HG03103 (cell line): Measurements from ENCODE around the gene STX18.

Experiments used
- ATAC-seq: cut with Tn5 transposase; IDR thresholded peaks from one replicate; pipeline ENCODE4 v1.9.1; 2021; ENCODE audit warnings: low read depth; ENCODE audit not compliant: unreplicated experiment

Gene STX18

DNA sequence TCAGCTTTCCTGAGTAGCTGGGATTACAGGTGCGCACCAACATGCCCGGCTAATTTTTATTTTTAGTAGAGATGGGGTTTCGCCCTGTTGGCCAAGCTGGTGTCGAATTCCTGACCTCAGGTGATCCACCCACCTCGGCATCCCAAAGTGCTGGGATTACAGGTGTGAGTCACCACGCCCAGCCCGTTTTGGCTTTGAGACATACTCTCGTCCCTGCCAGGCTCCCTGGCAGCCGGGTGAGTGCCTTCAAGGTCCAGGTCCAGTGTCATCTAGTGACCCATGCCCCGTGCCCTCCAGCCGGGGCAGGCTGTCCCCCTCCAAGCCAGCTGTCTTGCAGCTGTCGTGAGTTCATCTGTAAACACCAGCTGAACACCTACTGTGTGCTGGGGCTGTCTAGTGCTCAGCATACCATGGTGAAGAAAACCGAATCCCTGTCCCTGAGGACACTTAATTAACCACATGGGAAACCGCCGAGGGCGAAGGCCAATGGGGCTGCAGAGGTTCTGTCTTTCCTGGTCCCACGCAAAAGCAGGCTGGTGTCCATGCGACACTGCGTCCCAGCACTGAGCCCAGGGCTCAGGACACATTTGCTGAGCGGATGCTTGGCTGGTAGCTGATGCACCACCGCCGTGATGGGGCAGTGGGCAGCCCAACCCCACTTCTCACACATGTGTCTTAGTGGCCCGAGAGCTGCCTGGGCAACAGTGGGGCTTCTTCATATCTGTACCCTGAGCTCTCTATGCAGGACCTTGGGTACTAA, 133.1 kb downstream of the STX18 start:
- no peak for ATAC-seq

GRCh38 chr4:4408132-4408523, 133.7 kb downstream of the STX18 start:
- no peak for ATAC-seq

DNA sequence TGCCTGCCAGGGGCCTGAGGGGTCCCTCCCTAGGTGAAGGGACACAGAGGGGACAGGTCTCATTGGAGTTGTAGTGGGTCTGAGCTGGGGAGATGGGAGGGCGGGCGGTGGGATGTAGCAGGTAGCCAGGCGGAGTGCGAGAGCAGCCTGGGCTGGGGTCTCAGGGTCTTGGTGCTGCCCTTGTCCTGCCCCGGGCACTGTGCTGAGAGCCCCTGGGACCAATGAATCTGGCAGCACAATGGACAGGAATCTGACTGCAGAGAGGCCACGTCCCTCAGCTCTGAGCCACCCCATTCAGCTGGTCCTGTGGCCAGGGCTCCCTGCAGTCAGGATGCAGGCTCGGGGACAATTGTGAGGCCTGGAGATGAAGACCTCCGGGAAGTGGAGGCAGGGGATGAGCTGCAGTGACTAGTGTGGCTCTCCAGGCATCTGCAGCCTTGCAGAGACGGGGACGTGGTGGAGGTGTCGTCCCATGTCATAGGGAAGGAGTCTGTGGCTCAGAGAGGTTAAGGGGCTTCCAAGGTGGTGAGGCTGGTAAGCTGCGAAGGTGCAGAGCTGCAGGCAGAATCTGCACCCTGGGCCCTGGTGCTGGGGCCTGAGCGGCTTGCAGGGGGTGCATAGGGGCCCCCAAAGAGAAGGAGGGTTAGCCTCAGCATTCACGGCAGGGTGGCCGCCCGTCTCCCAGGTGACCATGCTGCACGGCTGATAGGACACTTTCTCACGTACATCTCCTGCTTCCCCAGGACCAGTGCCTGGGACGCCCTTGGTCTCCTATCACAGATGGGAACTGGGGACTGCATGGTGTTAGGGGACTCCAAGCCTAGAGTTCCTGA, 134.3 kb downstream of the STX18 start:
- no peak for ATAC-seq

GRCh38 chr4:4406455-4407298, 135.2 kb downstream of the STX18 start:
- ATAC-seq: no peak

DNA sequence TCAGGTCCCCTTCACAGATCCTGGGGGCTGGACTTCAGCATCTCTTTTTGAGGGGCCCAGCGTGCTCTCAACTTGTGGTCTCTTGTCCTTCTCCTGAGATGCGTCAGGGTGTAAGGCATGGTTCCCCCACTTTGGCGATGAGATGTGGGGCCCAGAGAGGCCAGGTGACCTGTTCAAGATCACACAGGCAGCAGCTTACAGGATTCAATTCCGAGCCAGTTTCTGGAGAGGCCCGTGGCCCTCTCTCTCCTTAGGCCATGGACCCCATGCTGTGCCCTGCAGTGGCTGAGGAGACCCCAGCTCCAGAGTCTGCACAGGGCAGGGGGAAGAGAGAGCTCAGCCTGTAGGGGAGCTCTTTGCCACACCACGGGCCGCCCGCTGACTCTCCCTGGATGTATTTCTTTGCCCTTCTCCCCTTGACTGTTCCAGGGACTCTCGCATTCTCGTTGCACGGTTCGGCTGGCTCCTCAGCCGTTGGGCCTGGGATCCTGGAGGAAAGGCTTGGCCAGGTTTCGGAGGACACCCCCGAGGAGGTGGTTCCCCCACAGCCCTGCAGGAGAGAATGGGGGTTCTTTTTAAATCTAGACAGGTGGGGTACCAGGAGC, 136.4 kb downstream of the STX18 start:
- ATAC-seq: no peak

DNA sequence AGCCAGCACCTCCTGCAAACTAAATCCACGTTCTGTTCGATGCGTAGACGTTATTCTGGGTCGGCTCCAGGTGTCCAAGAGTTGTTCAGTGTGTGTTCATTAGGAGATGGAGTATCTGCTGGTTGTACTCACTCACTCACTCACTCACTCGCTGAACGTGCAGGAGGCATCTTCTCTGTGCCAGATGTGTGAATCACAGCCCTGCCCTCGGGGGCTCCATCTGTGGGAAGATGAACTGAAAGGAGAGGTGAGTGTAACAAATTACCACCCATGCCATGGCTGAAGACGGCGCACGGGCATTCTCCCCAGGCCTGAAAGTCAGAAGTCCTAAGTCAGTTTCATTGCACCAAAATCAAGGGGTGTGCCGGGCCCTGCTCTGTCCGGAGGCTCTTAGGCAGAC, 138.9 kb downstream of the STX18 start:
- no peak for ATAC-seq

- ATAC-seq: no peak
These were observed 140.8 kb downstream of the STX18 start for GRCh38 chr4:4401036-4401435.

DNA sequence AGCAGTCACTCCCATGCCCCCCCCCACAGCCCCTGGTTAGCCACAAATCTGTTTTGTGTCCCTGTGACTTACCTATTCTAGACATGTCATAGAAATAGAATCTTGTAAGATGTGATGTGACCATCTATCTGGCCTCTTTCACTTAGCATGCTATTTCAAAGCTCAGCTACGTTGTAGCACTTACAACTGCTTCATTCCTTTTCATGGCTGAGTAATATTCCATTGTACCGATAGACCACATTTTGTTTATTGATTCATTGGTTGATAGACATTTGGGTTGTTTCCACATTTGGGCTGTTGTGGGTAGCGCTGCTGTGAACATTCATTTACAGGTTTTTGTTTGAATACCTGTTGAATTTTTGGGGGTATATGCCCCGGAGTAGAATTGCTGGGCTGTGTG, 143.4 kb downstream of the STX18 start:
- ATAC-seq: no peak

- ATAC-seq: no peak
These were observed 144.4 kb downstream of the STX18 start for GRCh38 chr4:4397441-4397819.

GRCh38 chr4:4396628-4397440, 145.0 kb downstream of the STX18 start:
- ATAC-seq: no peak

- ATAC-seq: no peak
These were observed 145.8 kb downstream of the STX18 start for GRCh38 chr4:4395849-4396627.

- ATAC-seq: no peak
These were observed 146.5 kb downstream of the STX18 start for GRCh38 chr4:4395371-4395770.

GRCh38 chr4:4394644-4395043, 147.2 kb downstream of the STX18 start:
- ATAC-seq: no peak

GRCh38 chr4:4392501-4393183, 149.2 kb downstream of the STX18 start:
- no peak for ATAC-seq

DNA sequence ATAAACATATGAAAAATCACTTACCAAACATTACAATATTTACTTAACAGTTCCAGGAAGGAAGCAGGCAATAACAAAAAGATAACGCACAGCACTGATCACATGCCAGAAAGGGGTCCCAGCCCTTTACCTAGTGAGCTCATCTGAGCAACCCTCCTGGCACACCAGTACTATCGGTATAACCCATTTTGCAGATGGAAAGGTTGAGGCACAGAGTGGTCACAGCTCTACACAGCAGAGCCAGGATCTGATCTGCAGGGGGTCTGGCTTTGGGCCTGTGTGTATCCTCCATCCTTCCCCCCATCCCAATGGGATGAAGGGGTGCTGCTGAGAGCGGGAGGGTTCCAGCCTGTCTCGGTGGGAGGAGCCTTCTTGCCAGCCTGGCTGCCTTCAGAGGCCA, 150.0 kb downstream of the STX18 start:
- ATAC-seq: no peak

GRCh38 chr4:4390515-4391240, 151.2 kb downstream of the STX18 start:
- no peak for ATAC-seq

- ATAC-seq: no peak
These were observed 151.8 kb downstream of the STX18 start for GRCh38 chr4:4390046-4390445.
